Left kidney (tissue), 2 donors: ENCODE data around the gene PPFIBP2. TPM values are rescaled to one million over a fixed set of nuclear protein-coding genes. Genes with fewer than 3 reads are reported as not detected.

Experiments used
- DNase-seq: peaks from one replicate; pipeline ENCODE4 v3.0.0-alpha.2; 2013
- polyA plus RNA-seq: library from polyadenylated mRNA; unstranded; fragments of 120-200 nt; gene quantifications from one replicate; pipeline ENCODE4 v1.2.1, GENCODE V29; 2013; ENCODE audit not compliant: insufficient read length

Gene PPFIBP2
- polyA plus RNA-seq, 1 donor, result 60.0 TPM

- DNase-seq, result no peak
Measured at GRCh38 chr11:7577291-7578190, 63.7 kb downstream of the PPFIBP2 start.

GRCh38 chr11:7578276-7578955, 64.6 kb downstream of the PPFIBP2 start:
- DNase-seq, result no peak

GRCh38 chr11:7579361-7579791, 65.6 kb downstream of the PPFIBP2 start:
- DNase-seq, result no peak

DNA sequence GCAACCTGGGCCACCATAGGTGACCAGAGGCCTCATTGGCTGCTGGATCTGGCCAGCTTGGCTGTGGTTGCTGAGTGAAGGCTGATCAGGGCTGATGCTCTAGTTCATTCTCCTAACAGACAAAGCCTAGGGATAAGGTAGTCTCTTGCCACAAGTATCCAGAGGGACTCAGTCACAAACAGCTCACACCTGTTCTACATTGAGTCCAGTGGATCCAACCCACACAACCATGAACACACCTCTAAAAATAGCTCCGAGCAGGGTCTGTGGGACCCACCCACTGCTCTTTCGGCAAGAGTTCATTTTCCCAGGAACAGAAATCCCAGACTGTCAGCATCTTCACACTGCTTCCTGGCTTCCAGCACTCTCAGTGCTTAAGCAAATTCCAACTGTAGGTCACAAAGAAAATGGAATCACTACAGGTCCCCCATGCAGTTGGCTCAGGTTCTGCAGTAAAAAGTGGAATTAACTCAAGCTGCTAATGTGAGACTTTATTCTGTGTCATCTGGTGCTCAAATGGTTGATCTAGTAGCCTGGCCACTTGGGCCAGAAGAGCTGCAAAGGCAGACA, 67.3 kb downstream of the PPFIBP2 start:
- no peak for DNase-seq

DNA sequence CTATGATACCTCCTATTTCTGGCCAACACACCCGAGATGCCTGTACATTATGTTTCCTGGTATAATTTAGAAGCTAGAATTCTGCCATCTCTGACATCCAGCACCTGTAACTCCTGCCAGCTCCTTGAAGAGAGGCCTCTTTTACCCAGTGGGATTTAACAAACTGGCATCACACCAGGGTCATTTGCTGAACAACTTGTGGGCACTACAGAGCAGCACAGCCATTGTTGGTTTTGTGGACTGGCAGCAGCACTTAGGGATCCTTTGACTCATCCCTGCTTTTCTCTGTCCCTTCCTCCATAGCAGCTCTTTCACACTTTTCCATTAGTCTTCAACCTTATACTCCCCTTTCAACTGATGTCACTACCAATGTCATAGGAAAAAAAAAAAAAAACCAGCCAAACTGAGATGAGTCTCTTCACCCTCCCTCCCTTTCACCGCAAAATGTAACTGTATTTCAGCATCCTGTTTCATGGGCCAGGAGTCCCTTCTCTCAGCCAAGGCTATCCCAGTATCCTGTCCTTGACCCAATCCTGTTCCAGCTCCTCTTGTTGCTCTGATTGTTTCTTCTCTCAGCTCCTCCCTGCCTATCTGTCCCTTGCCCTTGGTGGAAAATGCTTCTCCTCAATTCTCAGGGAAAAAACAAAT, 68.7 kb downstream of the PPFIBP2 start:
- no peak for DNase-seq

DNA sequence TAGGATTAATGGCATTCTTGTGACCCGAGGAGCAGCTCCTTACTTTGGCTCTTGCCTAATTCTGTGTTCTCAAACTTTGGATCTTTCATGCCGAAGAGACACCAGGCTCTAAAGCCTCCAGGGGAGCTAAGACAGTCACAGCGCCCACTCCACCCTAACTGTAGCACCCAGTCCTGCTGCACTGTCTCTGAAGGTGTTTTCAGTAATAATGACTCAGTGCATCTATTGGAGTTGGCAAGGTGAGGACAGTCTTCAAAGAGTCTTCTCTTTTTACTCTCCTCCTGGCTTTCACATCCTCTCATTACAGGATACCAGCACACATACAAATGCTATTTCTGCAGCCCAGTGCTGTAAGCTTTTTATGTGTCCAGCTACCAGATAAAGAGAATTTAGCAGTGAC, 69.4 kb downstream of the PPFIBP2 start:
- DNase-seq, result no peak

GRCh38 chr11:7584910-7585309, 71.1 kb downstream of the PPFIBP2 start:
- no peak for DNase-seq

- DNase-seq, result no peak
Measured at GRCh38 chr11:7585816-7586215, 72.0 kb downstream of the PPFIBP2 start.

- no peak for DNase-seq
Measured at GRCh38 chr11:7586376-7586775, 72.6 kb downstream of the PPFIBP2 start.

DNA sequence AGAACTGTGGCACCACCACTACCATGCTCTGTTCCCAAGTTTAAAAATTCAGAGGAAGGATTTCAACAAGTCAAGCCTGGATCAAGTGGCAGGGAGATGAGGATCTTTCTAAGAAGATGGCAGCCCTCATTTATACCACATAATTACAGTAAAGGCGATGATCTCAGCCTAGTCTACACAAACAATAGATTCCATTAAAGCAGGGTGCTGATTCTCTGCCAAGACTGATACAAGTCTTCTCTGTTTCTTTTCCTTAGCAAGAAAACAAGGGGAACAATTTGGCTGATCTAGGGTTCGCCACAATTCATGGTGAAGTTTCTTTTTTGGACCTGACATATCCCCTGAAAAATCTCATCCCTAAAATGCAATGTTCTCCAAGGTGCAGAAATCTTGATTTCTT, 73.9 kb downstream of the PPFIBP2 start:
- DNase-seq, result no peak

- no peak for DNase-seq
Measured at GRCh38 chr11:7589861-7590260, 76.1 kb downstream of the PPFIBP2 start.

GRCh38 chr11:7590529-7590928, 76.7 kb downstream of the PPFIBP2 start:
- DNase-seq, result no peak

DNA sequence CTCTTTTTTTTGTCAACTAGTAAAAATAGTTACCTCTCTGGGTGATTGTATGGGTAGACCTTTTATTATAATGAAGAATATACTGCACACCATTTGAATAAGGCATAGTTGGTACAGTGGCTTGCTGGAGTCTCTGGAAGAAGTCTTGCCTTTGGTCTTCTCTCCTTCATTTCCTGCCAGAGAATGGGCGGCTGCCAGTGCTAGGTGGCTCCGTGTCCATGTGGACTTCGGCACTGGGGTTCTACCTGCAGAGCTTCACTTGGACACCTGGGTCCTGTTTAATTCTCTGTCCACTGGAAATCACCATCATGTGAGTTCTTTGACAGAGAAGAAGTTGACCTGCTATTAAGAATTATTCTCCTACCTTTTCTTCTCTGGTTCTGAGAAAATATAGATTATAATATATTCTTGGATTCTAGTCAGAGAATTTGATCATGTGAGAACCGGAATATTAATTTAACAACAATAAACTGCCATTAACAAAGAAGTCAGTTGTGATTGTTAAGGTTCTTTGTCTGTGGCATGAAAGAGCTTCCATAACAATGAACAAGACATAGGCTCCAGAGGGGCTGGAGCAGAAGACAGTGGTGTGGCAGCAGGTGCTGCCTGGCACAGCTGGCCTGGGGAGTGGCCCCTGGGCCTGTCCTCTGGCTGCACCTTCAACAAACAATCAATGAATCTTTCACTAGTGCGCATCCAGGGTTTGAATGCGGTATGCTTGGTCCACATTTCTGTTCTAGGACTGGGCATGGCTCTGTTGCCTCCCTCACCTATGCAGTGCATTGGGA, 77.5 kb downstream of the PPFIBP2 start:
- DNase-seq, result no peak

DNA sequence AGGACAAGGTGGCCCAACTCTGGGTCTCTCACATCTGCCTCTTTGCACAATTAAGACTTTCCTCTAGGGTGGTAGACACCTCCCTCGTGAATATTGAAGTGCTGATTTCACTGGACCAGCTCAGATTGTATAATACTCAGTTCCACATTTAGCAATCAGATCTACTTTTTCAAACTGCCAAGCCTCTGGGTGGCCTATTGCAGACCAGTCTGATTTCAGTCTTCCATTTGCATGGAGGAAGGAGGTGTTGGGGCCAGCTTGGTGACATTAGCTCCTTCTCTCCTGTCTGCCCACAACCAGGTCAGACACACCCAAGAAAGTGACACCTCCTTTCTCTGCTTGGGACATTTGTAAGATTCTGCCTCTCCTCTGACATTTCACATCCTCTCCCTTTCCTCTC, 78.2 kb downstream of the PPFIBP2 start:
- DNase-seq, result no peak

DNA sequence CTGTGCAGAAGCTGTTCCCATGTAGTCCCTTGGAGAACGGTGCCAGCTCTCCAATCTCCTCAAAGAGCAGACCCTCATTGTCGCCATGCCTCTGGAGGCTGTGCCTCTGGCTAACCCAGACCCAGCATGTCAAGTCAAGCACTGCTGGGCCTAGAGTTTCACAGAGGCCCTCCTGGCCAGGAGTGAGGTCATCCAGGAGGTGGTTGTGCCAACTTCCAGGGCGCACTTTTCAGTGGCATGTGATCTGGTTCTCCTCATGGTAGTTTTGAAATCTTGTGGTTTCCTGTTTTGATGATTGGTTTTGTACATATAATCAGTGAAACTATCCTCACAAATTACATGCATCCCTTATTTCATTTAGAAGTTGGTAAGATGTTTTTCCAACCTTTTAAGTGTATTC, 78.9 kb downstream of the PPFIBP2 start:
- DNase-seq, result no peak

- no peak for DNase-seq
Measured at GRCh38 chr11:7593481-7593880, 79.7 kb downstream of the PPFIBP2 start.

DNA sequence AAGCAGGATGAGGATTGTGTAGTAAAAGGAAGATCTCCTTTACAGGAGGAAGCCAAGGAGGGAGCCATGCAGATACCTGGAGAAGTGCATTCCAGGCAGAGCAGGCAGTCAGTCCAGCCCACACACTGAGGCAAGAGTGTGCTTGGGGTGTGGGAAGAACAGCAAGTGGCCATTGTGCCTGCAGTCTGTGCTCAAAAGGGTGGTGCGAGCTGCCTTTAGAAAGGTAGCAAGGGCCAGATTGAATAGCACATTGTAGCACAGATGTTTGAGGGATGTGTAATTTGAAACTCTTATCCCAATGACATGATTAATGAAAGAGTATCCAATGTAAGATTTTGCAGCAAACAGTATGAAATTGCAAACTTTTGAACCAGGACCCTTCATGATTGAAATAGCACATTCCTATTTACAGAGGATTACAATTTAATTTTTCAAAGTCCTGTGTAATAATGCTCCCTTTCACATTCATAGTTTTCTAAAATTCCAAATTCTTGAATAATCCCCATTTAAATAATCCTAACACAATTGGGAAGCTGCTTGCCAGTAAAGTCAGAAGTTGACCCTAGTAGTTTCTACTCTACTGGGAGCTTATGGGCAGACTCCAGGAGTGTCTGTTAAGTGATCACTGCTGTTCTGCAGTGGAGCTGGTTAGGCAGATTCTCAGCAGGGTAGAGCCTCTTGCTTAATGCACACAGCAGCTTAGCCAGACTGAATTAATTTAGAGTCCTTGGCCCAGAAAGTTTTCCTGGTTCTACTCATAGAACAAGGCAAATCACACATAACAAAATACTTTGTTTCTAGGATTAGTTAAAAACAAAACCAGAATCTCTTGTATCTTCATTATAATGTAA, 81.4 kb downstream of the PPFIBP2 start:
- no peak for DNase-seq

- DNase-seq, result no peak
Measured at GRCh38 chr11:7595951-7596350, 82.2 kb downstream of the PPFIBP2 start.

- no peak for DNase-seq
Measured at GRCh38 chr11:7596975-7597391, 83.2 kb downstream of the PPFIBP2 start.

- peak; percentile 76 for DNase-seq
Measured at GRCh38 chr11:7597620-7598019, 83.8 kb downstream of the PPFIBP2 start.

DNA sequence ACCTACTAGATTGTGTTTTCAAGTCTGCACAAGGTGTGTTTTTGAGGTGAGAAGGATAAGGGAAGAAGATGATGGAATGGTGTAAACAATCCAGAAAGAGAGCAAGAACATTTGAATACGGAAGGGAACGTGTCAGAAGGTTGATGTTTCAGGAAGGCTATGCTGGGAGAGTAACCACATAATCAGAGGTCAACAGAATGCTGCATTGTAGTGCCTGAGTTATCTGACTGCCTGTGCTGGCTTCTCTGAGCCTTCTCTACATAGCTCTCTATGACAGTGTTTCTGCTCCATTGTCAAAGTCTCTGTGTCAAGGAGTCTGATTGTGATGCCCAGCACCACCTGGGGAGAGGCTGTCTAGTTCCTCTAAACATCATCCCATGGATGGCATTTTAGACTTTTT, 85.4 kb downstream of the PPFIBP2 start:
- no peak for DNase-seq
